Endothelial cell (in vitro differentiated cells): ENCODE measurements around the gene NUDT16. TPM values are rescaled to one million over a fixed set of nuclear protein-coding genes. Genes with fewer than 3 reads are reported as not detected.

Experiments
- DNase-seq: peaks from one replicate; pipeline ENCODE4 v3.0.0; 2021; ENCODE audit warnings: low spot score
- H3K27ac Mint-ChIP-seq: one replicate; pipeline ENCODE4 v1.8.0; 2021; ENCODE audit warnings: mixed read lengths, inconsistent platforms; ENCODE audit not compliant: unreplicated experiment
- H3K27me3 Mint-ChIP-seq: one replicate; pipeline ENCODE4 v1.8.0; 2021; ENCODE audit warnings: mild to moderate bottlenecking, moderate library complexity, mixed read lengths, inconsistent platforms; ENCODE audit not compliant: unreplicated experiment
- H3K36me3 Mint-ChIP-seq: one replicate; pipeline ENCODE4 v1.8.0; 2021; ENCODE audit warnings: mild to moderate bottlenecking, low read depth, mixed read lengths, inconsistent platforms; ENCODE audit not compliant: unreplicated experiment
- H3K4me1 Mint-ChIP-seq: one replicate; pipeline ENCODE4 v1.8.0; 2021; ENCODE audit warnings: mild to moderate bottlenecking, mixed read lengths, inconsistent platforms; ENCODE audit not compliant: unreplicated experiment
- H3K4me3 Mint-ChIP-seq: one replicate; pipeline ENCODE4 v1.8.0; 2021; ENCODE audit warnings: mild to moderate bottlenecking, mixed read lengths, inconsistent platforms; ENCODE audit not compliant: unreplicated experiment
- H3K9me3 Mint-ChIP-seq: one replicate; pipeline ENCODE4 v1.8.0; 2021; ENCODE audit warnings: mixed read lengths, inconsistent platforms; ENCODE audit not compliant: unreplicated experiment
- total RNA-seq: library from RNA; stranded (reverse); fragmentation: NEBNext Ultra II Directional; extraction: Animal tissue kit (Norgen Biotek cat#: 25700); gene quantifications from one replicate; pipeline ENCODE4 v1.2.1, GENCODE V29; 2021; ENCODE audit not compliant: unreplicated experiment
- TF ChIP-seq, protein P1 (sequence below): fragments of 200-600 bp; sonication (generic); IDR thresholded peaks from one replicate; pipeline ENCODE4 v1.5.0; 2021; ENCODE audit warnings: antibody characterized with exemption; ENCODE audit not compliant: unreplicated experiment

The NUDT16 gene
- total RNA-seq, 1 donor from 2014 or later = 26.0 TPM

DNA sequence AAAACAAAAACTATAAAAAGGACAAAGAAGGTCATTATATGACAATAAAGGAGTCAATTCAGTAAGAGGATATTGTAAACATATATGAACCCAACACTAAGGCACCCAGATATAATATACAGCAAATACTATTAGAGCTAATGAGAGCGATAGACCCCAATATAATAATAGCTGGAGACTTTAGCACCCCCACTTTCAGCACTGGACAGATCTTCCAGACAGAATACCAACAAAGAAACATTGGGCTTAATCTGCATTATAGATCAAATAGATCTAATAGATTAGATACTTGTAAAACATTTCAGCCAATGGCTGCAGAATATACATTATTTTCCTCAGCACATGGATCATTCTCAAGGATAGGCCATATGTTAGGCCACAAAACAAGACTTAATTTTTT is 53.4 kb downstream of the NUDT16 start:
- Mint-ChIP-seq H3K27ac (no peak overlapping the region), H3K36me3 (no peaks in the 10 kb centered on the region), H3K27me3 (peaks cover 4% of the 10 kb centered on the region), H3K4me3 (no peak overlapping the region), H3K9me3 (no peaks in the 10 kb centered on the region), H3K4me1 (no peaks in the 10 kb centered on the region)
- DNase-seq = no peak
- TF ChIP-seq, protein P1, sequence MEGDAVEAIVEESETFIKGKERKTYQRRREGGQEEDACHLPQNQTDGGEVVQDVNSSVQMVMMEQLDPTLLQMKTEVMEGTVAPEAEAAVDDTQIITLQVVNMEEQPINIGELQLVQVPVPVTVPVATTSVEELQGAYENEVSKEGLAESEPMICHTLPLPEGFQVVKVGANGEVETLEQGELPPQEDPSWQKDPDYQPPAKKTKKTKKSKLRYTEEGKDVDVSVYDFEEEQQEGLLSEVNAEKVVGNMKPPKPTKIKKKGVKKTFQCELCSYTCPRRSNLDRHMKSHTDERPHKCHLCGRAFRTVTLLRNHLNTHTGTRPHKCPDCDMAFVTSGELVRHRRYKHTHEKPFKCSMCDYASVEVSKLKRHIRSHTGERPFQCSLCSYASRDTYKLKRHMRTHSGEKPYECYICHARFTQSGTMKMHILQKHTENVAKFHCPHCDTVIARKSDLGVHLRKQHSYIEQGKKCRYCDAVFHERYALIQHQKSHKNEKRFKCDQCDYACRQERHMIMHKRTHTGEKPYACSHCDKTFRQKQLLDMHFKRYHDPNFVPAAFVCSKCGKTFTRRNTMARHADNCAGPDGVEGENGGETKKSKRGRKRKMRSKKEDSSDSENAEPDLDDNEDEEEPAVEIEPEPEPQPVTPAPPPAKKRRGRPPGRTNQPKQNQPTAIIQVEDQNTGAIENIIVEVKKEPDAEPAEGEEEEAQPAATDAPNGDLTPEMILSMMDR = no peak

Other genes with a start within 250 kb of the NUDT16 start
- 37.1 TPM for gene MRPL3, start 121.2 kb downstream of the NUDT16 start, total RNA-seq